Vagina (tissue), 2 donors: ENCODE results near the gene RAD51AP2.

Experiments
- CTCF ChIP-seq, 3 experiments: fragments of 450-650 bp in 2 of 3; fragments of 200-600 bp in 1 of 3; sonication (generic) in 1 of 3; IDR thresholded peaks; one replicate each; pipeline ENCODE4 v1.5.1; 2017 to 2019; ENCODE audit warnings: antibody characterized with exemption in 3 of 3, mild to moderate bottlenecking in 2 of 3, moderate library complexity in 2 of 3
- POLR2A ChIP-seq, 2 donors: fragments of 450-650 bp; IDR thresholded peaks; one replicate each; pipeline ENCODE4 v1.6.1; 2017; ENCODE audit warnings: antibody characterized with exemption in 2 of 2, mild to moderate bottlenecking in 2 of 2, moderate library complexity in 2 of 2
- POLR2AphosphoS5 ChIP-seq, 2 donors: sonication (generic); formaldehyde crosslinking; IDR thresholded peaks; one replicate each; pipeline ENCODE4 v1.9.0; 2017; ENCODE audit warnings: antibody characterized with exemption in 2 of 2, mild to moderate bottlenecking in 2 of 2, low read depth in 1 of 2; ENCODE audit not compliant: insufficient read depth in 1 of 2

- TF ChIP-seq CTCF (IDR thresholded peaks at IDR 0.05), result no peak
- no peak for TF ChIP-seq POLR2A (IDR thresholded peaks at IDR 0.05)
- TF ChIP-seq POLR2AphosphoS5 (IDR thresholded peaks at IDR 0.05; ENCODE audit: insufficient read depth in 1 of 2, low read depth in 1 of 2), result no peak
Measured at GRCh38 chr2:17521621-17522020, 3.4 kb upstream of the RAD51AP2 start.
